ENCODE data around the gene DACH1. TPM values are rescaled to one million over a fixed set of nuclear protein-coding genes. Genes with fewer than 3 reads are reported as not detected.

DACH1 gene
- total and polyA plus RNA-seq, 9 of the 15 experiments (the other 6 are each of a cell fraction or from before 2014, with no cell fraction given): 0.04 to 0.07 (median 0.04) TPM; not detected in 2

GRCh38 chr13:71685072-71685471 is 181.9 kb downstream of the DACH1 start:
- intact Hi-C loops (cut with micrococcal nuclease): no loop called here
- ChIA-PET POLR2A (no interaction called here), CTCF (ENCODE audit: low intra/inter-chr PET ratio) (no interaction called here)
- H3K4me1 ChIP-seq (replicated peaks in 1 of 2; ENCODE audit: control insufficient read depth in 2 of 2, insufficient read depth in 2 of 2, low read length in 2 of 2): no peaks in the 10 kb centered on the region
- H3K4me3 ChIP-seq: no peak overlapping the region
- no peak overlapping the region for H2AFZ ChIP-seq (ENCODE audit: low read depth, low read length)
- DNase-seq (ENCODE audit: extremely low read depth in 1 of 4, low spot score in 3 of 4) (no peak), ATAC-seq (no peak), FAIRE-seq (no peak)
- no peak for TF ChIP-seq ZNF12 (CRISPR knock-in tag; IDR thresholded peaks at IDR 0.05)
- no peak for TF ChIP-seq HDAC1 (IDR thresholded peaks at IDR 0.05)
- no peak for TF ChIP-seq ZNF347 (CRISPR knock-in tag; IDR thresholded peaks at IDR 0.05; ENCODE audit: low read depth)
- TF ChIP-seq HIVEP1 (CRISPR knock-in tag; IDR thresholded peaks at IDR 0.05): no peak
- TF ChIP-seq MECOM (CRISPR knock-in tag; IDR thresholded peaks at IDR 0.05): no peak
- no peak for TF ChIP-seq SMAD3 (CRISPR knock-in tag; conservative IDR thresholded peaks at IDR 0.05)
- TF ChIP-seq FIP1L1 (IDR thresholded peaks at IDR 0.05; ENCODE audit: low read depth, low read length, poor library complexity, severe bottlenecking): no peak
- TF ChIP-seq NFATC3 (IDR thresholded peaks at IDR 0.05): no peak
- no peak for TF ChIP-seq TAF15 (IDR thresholded peaks at IDR 0.05; ENCODE audit: low read depth, low read length)
- H3K36me3 ChIP-seq (ENCODE audit: control insufficient read depth, insufficient read depth, low read length): no peaks in the 10 kb centered on the region
- BruUV-seq (replicated peaks): no TSS peak
- no peak overlapping the region for H3K4me2 ChIP-seq (ENCODE audit: insufficient read depth, low read length)
- H3K9me3 ChIP-seq (replicated peaks; ENCODE audit: control insufficient read depth, insufficient read depth, low read depth, low read length): no peaks in the 10 kb centered on the region
- H3K27me3 ChIP-seq (ENCODE audit: control insufficient read depth in 2 of 2, insufficient read depth in 2 of 2, low read length in 2 of 2): no peaks in the 10 kb centered on the region
- H4K20me1 ChIP-seq (replicated peaks; ENCODE audit: control insufficient read depth, insufficient read depth, low read length): no peaks in the 10 kb centered on the region
- 4% methylated on average over 3 of the region's 3 CpGs for WGBS (ENCODE audit: insufficient coverage, low coverage, missing lambda C conversion rate)
- in situ Hi-C loops (cut with MboI): no loop called here
- no peaks in the 10 kb centered on the region for H3K79me2 ChIP-seq (ENCODE audit: control insufficient read depth, insufficient read depth, low read length)
- no peak overlapping the region for H3K9ac ChIP-seq (ENCODE audit: insufficient read depth in 1 of 2, low read depth in 2 of 2, low read length in 2 of 2)
- H3K9me1 ChIP-seq (ENCODE audit: control insufficient read depth, insufficient read depth, low read length): no peaks in the 10 kb centered on the region
- H3K27ac ChIP-seq (ENCODE audit: extremely low read depth, low read depth, low read length): no peak overlapping the region

All from K562 (cell line).